H1 (cell line): Measurements from ENCODE around the gene ZBTB9. TPM values are rescaled to one million over a fixed set of nuclear protein-coding genes. Genes with fewer than 3 reads are reported as not detected.

ENCODE experiments used
- BACH1 ChIP-seq: IDR thresholded peaks from 2 replicates; pipeline ENCODE4 v1.6.1; 2012; ENCODE audit warnings: low read length, improper control_type of control experiment
- CBX5 ChIP-seq: fragments of 300-800, 300-1000 bp; sonication (generic); IDR thresholded peaks from 2 replicates; pipeline ENCODE4 v1.7.1; 2016; ENCODE audit warnings: antibody characterized with exemption, low read length, low read depth
- CTBP2 ChIP-seq: IDR thresholded peaks from 2 replicates; pipeline ENCODE4 v1.7.0; 2011; ENCODE audit warnings: borderline replicate concordance, mild to moderate bottlenecking, moderate library complexity, mixed read lengths, low read length; ENCODE audit not compliant: insufficient read depth, insufficient read length
- KDM1A ChIP-seq: fragments of 200-600, 300-600 bp; sonication (generic); IDR thresholded peaks from 2 replicates; pipeline ENCODE4 v1.7.1; 2016; ENCODE audit warnings: mild to moderate bottlenecking, low read length, borderline replicate concordance
- POLR2AphosphoS5 ChIP-seq: IDR thresholded peaks from 2 replicates; pipeline ENCODE4 v1.6.1; 2011; ENCODE audit warnings: low read depth, low read length
- RNF2 ChIP-seq: fragments of 200-900, 300-1000 bp; sonication (generic); IDR thresholded peaks from 2 replicates; pipeline ENCODE4 v1.7.1; 2016; ENCODE audit warnings: borderline replicate concordance, low read depth, mild to moderate bottlenecking, antibody characterized with exemption, low read length; ENCODE audit not compliant: poor library complexity, severe bottlenecking; ENCODE audit errors: missing control alignments
- SAP30 ChIP-seq: fragments of 300-600 bp; sonication (generic); IDR thresholded peaks from 2 replicates; pipeline ENCODE4 v1.7.1; 2012; ENCODE audit warnings: low read length, moderate library complexity, mild to moderate bottlenecking, inconsistent platforms; ENCODE audit not compliant: insufficient read depth, insufficient replicate concordance
- polyA plus RNA-seq, 7 experiments: library from polyadenylated mRNA; depleted of rRNA in 3 of 7; stranded (reverse) in 5 of 7; unstranded in 2 of 7; fragments of >200 nt in 5 of 7; fragments of 200-250 nt in 2 of 7; gene quantifications; 1 replicate in 5 of 7; 2 replicates in 1 of 7; 4 replicates in 1 of 7; pipeline versions ENCODE4 v1.2.1 to v1.2.3, GENCODE V29; 2011 to 2013; ENCODE audit warnings: missing spikeins in 2 of 7, mixed read lengths in 2 of 7
- total RNA-seq: library from RNA; stranded (reverse); fragmentation: NEBNext Ultra II Directional; extraction: Animal tissue kit (Norgen Biotek cat#: 25700); gene quantifications from 2 replicates; pipeline ENCODE4 v1.2.1, GENCODE V29; 2021
- TF ChIP-seq, protein P1 (sequence below): IDR thresholded peaks from 2 replicates; pipeline ENCODE4 v1.6.1; 2011; ENCODE audit warnings: low read length, improper control_type of control experiment

ZBTB9 gene
- total and polyA plus RNA-seq, 2 of the 8 experiments (the other 6 are each of a cell fraction or from before 2014, with no cell fraction given), result 16.9 to 20.2 TPM

DNA sequence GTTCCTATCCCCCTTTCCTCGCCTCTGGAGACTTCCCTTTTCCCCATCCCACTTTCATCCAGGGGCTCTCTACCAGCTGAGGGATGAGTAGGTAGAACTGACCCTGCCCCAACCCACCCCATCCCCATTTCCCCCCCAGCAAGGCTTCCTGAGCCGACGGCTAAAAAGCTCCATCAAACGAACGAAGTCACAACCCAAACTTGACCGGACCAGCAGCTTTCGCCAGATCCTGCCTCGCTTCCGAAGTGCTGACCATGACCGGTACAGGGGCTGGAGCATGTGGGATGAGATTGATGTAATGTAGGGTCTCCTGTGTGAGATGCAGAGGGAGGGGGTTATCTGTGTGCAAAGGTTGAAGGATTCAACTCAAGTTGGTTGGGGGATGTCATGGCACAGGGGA is 21.8 kb upstream of the ZBTB9 start (continued):
- TF ChIP-seq RNF2 (no peak), KDM1A (no peak), BACH1 (no peak), CBX5 (no peak), CTBP2 (no peak), POLR2AphosphoS5 (no peak), SAP30 (no peak)
- TF ChIP-seq, protein P1, sequence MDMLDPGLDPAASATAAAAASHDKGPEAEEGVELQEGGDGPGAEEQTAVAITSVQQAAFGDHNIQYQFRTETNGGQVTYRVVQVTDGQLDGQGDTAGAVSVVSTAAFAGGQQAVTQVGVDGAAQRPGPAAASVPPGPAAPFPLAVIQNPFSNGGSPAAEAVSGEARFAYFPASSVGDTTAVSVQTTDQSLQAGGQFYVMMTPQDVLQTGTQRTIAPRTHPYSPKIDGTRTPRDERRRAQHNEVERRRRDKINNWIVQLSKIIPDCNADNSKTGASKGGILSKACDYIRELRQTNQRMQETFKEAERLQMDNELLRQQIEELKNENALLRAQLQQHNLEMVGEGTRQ, result no peak
